NCI-H2196 (cell line): ENCODE data around the gene TTC31.

Experiments
- DNase-seq: peaks from one replicate; lab custom pipeline; 2025; ENCODE audit not compliant: unreplicated experiment; lab: John Stamatoyannopoulos, UW

TTC31 gene

GRCh38 chr2:74524955-74525716 is 42.3 kb downstream of the TTC31 start:
- no peak for DNase-seq

GRCh38 chr2:74525717-74526648 is 43.1 kb downstream of the TTC31 start, which contains the start of gene DQX1:
DQX1 (minus strand) TSS chr2:74526231; CDS start chr2:74525729, 502 bp downstream.
- no peak for DNase-seq

DNA sequence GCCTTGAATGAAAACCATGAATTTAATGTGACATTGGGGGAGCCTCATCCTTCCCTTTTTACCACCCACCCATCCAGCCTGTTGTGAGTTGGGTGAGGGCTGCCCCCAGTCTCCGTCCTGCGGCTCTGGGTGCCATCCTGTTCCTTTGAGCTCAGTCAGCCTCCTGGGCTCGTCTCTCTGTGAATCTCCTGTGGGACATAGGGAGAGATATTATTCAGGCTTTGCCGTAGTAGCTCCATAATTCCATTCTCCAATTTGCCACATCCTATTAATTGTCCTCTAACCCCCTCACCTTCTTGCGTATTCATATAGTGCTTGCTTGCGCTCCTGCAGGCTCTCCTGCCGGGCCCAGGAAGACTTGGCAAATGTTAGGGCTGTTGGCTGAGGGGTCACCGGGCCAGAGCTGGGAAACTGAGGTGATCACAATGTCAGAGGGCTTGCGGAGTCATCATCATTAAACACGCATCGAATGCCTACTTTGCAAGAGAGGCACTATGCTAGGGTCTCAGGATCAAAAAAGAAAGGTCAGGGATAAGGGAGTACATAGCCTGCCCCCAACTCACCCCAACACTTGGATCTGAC is 43.9 kb downstream of the TTC31 start:
- DNase-seq, result no peak

DNA sequence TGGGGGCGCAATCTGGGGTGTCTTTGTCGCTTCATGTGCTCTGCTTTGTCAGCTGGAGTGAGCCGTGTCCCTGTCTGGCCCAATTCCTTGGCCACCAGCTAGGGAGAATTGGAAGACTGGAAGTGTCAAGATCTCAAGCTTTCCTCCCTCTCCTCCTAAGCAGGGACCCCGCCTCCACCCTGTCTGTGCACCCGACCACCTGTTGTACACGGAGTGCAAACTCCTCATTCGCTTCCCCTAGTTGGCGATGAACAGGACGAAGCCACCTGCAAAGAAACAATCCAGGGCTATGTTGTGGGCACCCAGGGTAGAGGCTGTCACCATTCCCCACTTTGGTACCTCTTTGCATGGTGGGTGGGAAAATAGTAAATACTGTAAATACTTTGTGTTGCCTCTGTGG is 44.9 kb downstream of the TTC31 start:
- DNase-seq, result no peak

DNA sequence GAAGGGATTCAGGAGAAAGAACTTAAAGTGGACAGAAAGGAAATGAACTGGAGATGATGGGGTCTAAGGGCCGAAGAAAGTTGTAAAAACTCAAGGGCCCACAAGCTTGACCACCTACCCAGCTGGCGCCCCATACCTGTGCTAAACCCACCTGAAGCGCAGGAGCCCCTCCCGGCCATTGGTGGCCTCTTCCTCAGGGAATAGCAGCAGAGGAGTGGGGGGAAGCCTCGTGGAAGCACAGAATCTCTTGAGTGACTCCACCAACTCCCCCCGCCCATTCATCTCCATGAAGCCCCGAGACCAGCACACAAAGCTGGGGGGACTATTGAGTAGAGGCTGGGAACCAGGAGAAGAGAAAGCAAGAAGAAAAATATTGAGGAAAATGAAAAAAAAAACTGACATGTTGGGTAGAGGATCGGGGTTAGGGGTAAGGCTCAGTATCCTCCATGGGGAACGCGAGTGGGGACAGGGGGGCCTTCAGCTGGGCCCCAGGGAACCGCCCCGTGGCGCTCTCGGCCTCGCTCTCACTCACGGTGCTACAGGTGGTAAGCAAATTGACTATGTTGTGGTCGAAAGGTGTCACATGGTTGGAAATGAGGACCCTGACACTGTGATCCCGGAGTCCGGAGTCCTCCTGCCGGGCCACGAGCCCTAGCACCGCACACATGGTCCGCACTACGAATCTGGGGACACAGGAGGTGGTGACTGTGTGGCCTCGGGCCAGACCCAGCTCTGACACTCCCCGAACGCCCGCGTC is 45.9 kb downstream of the TTC31 start:
- no peak for DNase-seq

- peak; percentile 93 for DNase-seq
Measured at GRCh38 chr2:74529357-74530238, 46.7 kb downstream of the TTC31 start, which contains the start of the genes AUP1 and HTRA2. AUP1 (minus strand) TSS chr2:74529706; CDS start chr2:74529629, 77 bp downstream. HTRA2 (plus strand) TSS chr2:74529933; CDS start chr2:74530007, 74 bp downstream.

- DNase-seq, result no peak
Measured at GRCh38 chr2:74530239-74531187, 47.6 kb downstream of the TTC31 start.

GRCh38 chr2:74531666-74532065 is 48.8 kb downstream of the TTC31 start:
- DNase-seq, result no peak

GRCh38 chr2:74532222-74532621 is 49.3 kb downstream of the TTC31 start:
- DNase-seq, result no peak

- no peak for DNase-seq
Measured at GRCh38 chr2:74533464-74533863, 50.6 kb downstream of the TTC31 start.

DNA sequence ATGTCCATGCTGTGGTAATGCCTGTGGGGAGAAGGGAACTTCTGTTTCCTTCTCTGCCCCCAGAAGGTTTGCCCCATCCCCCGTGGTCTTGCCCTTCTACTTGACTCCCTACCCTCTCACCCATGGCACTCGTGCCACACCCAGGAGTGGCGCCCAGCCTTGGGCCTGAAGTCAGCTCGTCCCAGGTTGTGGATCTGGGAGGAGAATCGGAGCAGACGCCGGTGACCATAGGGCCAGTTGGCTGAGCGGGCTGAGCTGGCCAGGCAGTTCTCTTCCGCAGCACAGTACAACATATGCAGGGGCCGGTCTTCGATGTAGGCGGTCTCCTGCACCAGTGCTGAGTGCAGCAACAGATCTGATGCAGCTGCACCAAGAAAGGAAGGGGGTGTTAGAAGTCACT is 51.5 kb downstream of the TTC31 start:
- DNase-seq, result no peak

GRCh38 chr2:74535440-74535965 is 52.6 kb downstream of the TTC31 start:
- DNase-seq, result no peak

DNA sequence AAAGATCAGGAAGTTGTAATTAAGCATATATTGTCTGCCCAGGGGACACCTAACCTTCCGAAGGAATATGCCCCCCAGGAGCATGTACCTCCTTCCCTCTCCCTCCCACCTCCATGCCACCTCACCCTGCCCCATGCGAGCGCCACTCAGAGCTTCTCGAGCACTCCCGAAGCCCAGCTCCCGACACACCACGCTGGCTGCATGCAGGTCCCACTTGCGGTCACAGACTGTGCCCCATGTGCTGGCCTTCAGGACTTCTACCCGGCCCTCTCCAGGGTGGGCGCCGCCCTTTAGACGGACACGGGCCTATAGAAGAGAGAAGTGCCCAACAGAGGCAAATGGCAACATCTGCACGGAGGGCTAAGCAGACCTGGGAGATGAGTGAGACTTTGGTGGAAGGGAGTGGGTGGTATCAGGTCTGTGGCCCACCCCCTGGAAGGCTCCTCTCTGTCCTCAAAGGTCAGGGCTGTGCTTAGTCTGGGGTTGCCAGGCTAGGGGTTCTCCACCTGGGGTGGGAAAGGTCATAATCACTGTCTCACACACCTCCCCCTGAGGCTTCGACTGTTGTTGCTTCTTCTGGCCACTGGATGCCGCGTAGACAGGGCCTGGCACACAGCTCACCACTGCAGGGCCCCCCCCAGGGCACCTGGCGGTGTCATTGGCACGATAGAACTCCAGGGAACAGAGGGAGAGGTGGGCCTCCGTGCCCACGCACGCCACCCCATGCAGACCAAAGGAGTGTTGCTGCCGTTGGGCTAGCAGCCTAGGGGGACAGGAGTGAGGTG is 53.5 kb downstream of the TTC31 start:
- no peak for DNase-seq

DNA sequence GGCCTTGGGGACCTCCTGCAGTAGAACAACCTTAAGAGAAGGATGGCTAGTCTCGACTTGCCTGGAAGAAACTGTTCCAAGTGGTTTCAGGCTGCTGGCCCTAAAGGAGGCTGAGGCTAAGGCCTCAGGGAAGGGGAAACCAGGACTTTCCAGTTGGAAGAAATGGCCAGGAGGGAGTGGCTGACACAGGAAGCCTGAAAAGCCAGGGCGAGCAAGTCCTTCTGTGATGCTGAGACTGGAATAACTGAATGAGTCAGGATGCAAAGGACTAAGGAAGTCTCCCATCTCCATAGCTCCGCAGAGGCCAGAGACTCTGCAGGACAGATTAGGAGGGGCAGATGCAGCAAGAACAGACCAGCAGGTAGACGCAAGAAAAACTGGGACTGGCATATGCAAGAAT is 54.3 kb downstream of the TTC31 start:
- DNase-seq, result no peak

DNA sequence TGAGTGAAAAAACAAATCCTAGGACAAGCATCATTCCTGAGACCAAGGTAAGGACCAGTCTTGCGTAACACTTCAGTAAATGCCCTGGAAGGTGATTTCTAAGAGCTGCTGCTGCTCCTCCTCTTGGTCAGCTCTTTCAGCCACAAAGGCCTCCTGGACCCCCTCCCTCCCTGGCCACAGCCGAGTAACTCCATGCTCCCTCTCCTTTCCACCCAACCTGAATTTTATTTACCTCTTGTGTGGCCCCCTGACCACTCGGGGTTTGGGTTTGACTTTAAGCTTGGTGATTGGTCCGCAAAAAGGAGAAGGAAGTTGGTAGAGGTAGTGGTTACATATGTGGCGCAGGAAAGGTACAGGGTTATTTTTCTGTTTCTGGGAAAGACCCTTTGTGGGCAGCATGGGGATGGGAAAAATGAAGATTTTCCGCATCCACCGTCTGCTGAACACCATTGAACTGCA is 56.0 kb downstream of the TTC31 start:
- no peak for DNase-seq

- no peak for DNase-seq
Measured at GRCh38 chr2:74540291-74540690, 57.4 kb downstream of the TTC31 start.

DNA sequence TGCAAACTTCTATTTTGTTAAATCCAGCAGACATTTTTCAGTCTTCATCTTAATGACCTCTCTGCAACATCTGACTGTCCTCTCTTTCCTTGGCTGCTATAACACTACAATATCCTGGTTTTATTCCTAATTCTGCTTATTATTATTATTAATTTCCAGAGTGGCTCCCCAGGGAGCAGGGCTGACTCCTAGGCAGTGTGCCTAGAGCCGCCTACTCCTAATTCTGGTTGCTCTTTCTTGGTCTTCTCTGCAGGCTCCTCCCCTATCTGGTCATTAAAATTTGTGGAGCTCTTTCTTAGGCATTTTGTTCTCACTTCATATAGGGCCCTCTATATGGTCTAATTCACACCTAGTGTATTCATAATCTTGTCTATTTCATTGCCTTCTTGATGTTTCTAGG is 60.1 kb downstream of the TTC31 start:
- no peak for DNase-seq
